Stimulated activated CD4-positive, alpha-beta T cell treated with anti-CD3 and anti-CD28 coated beads, TNF-alpha, amount 100 ng/mL, for 1 hour (primary cell): ENCODE data around the gene FCN2.

Experiments used
- DNase-seq, 3 donors: peaks; one replicate each; pipeline ENCODE4 v3.0.0-alpha.2; 2020; ENCODE audit warnings: low read depth in 3 of 3, low spot score in 1 of 3

Gene FCN2

GRCh38 chr9:134908524-134909309 lies 28.1 kb downstream of the FCN2 start:
- DNase-seq, result no peak

- DNase-seq, result no peak
Measured at GRCh38 chr9:134909511-134910481, 29.2 kb downstream of the FCN2 start.

- no peak for DNase-seq
Measured at GRCh38 chr9:134912126-134912840, 31.7 kb downstream of the FCN2 start.

- DNase-seq, result no peak
Measured at GRCh38 chr9:134913041-134913712, 32.6 kb downstream of the FCN2 start.

GRCh38 chr9:134913713-134914500 lies 33.3 kb downstream of the FCN2 start:
- DNase-seq, result no peak

- DNase-seq, result no peak
Measured at GRCh38 chr9:134914501-134914834, 33.9 kb downstream of the FCN2 start.

- no peak for DNase-seq
Measured at GRCh38 chr9:134915046-134915985, 34.7 kb downstream of the FCN2 start.

- no peak for DNase-seq
Measured at GRCh38 chr9:134916161-134916665, 35.6 kb downstream of the FCN2 start.

GRCh38 chr9:134917431-134918373 lies 37.1 kb downstream of the FCN2 start, which contains the start of gene FCN1:
Gene FCN1 (minus strand): TSS chr9:134917912. CDS start chr9:134917871, 41 bp downstream.
- DNase-seq, result no peak

GRCh38 chr9:134918646-134919045 lies 38.0 kb downstream of the FCN2 start:
- DNase-seq, result no peak

- no peak for DNase-seq
Measured at GRCh38 chr9:134919303-134919702, 38.7 kb downstream of the FCN2 start.

- no peak for DNase-seq
Measured at GRCh38 chr9:134922066-134922931, 41.7 kb downstream of the FCN2 start.

GRCh38 chr9:134922932-134923240 lies 42.3 kb downstream of the FCN2 start:
- no peak for DNase-seq

- DNase-seq, result no peak
Measured at GRCh38 chr9:134923466-134923865, 42.9 kb downstream of the FCN2 start.

- no peak for DNase-seq
Measured at GRCh38 chr9:134925011-134925511, 44.5 kb downstream of the FCN2 start.

GRCh38 chr9:134928436-134929192 lies 48.0 kb downstream of the FCN2 start:
- no peak for DNase-seq
